G401.6 (cell line): ENCODE measurements around the gene MYO5B.

Experiments
- FAIRE-seq: peaks from 2 replicates; lab custom pipeline; 2012; peaks lifted over from hg19 to GRCh38; lab: Jason Lieb, UNC

The MYO5B gene

GRCh38 chr18:50065039-50065438, 129.9 kb downstream of the MYO5B start:
- FAIRE-seq = no peak

DNA sequence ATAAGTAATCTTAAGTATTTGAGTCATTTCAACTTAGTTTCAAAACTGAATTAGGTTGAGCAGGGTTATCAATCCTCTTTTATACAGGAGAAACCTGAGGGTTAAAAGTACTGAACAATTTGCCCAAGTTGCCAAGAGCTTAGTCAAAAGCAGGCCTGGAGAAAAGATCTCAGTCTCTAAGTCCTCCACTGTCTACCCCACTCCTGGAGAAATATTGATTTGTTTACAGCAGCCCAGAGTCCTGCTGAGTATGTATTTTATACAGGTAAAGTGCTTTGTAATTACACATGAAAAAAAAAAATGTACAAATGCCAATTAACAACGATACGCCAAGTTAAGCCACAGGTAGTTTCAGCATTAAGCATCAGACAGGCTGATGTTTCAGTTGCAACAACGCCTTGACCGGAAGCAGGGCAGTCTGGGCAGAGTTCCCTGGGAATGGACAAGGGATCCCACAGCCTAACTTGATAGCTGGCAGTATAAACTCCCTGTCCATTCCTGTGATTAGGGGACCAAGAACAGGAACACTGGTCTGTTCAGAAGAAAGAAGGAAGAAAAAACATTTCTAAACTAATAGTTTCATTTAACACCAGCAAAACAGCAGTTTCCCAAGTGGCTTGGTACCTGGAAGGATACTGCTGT, 132.9 kb downstream of the MYO5B start:
- FAIRE-seq = no peak

- no peak for FAIRE-seq
Measured at GRCh38 chr18:50060822-50061221, 134.1 kb downstream of the MYO5B start.

DNA sequence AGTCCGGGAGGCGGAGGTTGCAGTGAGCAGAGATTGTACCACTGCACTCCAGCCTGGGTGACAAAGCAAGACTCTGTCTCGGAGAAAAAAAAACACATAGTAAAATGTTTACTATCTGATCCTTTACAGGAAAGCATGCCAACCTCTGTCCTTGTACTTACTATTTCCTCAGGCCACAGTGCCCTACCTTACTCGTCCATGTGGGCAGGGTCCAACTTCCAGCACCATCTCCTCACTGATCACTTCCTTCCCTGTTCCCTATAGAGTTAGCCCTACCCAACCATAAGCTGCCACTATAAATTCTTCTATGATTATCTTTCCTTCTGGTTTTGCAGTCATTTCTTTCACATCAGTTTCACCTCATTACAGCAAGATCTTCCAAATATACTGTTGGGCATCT, 136.2 kb downstream of the MYO5B start:
- no peak for FAIRE-seq

DNA sequence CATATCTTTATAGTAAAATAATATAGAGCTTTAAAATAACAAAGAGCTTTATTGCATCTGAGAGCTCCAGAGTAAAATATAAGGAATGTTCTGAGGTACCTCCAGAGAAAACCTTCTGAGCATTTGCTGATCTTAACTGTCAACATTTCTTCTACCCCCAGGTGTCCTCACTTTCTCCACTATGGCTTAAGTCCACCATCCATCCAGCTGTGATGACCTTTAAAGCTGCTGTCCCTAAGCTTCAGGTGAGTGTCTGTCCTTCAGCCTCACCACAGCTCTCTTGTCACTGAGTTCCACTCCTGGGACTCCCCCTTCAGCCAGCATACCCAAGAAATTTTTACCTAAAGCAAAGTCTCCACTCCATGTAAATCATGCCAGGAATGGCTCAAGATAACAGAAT, 137.9 kb downstream of the MYO5B start:
- FAIRE-seq = no peak

DNA sequence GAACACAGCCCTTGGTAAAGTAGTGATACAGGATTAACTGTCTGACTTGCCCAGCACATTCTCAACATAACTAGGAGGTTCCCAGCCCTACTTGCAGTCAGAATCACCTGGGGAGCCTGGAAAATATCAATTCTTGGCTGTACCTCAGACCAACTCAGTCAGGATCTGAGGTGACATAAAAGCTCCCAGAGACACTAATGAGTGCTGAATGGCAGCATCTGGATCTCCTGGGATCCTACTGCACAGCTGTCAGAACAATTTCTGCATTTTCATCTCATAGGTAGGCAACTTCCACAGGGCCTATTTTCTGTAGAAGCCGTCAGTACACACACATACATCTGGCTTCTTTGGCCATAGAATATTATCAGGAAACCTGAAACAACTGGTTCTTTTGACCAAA, 138.8 kb downstream of the MYO5B start:
- no peak for FAIRE-seq

DNA sequence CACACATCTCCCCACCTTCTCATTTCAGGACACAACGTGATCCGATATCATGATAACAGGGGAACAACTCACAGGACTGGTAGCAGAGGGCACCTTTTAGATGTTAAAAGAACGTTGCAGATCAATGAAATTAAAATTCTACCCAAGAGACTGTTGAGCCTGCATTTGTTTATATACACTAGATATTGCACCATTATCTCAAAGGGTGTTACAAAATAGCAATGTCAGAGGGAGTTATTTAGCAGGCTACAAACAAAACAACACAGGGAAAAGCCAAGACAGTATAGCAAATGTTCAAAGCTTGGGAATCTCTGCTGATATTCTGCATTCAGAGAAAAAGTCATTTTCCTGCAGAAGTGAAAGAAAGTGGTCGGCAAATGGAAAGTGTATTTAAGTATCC, 139.5 kb downstream of the MYO5B start:
- no peak for FAIRE-seq

- no peak for FAIRE-seq
Measured at GRCh38 chr18:50053111-50053510, 141.8 kb downstream of the MYO5B start.

DNA sequence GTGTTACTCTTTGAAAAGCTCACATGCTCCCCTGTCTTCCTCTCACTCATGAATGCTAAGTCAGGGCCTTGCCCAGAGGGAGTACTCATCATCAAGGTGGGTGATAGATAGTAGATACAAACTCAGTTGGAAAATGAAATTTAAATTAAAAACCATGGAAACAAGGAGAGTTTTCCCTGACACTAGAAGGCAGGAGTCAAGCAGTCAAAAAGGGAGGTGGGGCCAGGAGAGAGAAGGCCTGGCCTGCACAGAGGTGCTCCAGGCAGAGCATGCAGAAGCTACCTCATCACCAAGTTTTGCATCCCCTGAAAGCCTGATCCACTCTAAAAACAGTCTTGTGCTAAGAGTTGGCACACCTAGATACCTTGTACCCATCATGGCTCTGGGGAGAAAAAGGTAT, 143.7 kb downstream of the MYO5B start:
- FAIRE-seq = no peak

GRCh38 chr18:50045126-50045525, 149.8 kb downstream of the MYO5B start:
- FAIRE-seq = no peak

GRCh38 chr18:50044402-50044801, 150.5 kb downstream of the MYO5B start:
- FAIRE-seq = no peak

DNA sequence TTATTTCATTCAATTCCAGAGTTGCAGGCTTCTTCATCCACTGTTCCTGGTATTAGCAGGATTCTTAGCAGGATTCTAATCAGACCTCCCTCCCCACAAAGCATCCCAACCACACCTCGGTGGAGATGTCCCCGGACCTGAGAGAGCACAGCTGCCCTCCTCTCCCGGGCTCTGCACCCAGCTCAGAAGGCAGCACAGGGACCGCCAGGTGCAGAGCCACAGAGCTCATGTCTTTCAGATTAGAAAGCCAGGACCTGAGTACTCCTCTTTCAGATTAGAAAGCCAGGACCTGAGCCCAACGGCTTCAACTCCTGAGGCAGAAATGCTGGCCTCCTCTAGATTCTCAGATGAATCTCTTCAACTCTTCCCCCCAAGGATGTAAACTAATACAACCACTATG, 152.3 kb downstream of the MYO5B start:
- FAIRE-seq = no peak

DNA sequence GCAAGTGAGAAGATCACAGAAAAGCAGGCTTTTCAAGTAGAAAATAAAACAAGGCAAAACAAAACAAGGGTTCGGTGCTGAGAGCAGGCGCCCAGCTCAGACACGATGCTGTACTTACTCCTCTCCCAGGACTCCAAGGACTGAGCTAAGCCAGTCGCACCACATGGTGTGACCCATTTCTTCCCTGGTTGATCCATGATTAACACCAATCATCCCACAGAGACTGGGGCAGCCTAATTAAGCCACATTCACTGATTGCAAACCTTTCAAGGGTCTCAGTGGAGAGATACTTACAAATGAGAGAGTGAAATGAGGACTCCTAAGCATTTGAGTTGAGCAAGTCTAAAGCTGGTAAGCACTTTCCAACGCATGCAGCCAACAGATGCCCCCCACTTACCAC, 155.2 kb downstream of the MYO5B start:
- no peak for FAIRE-seq

DNA sequence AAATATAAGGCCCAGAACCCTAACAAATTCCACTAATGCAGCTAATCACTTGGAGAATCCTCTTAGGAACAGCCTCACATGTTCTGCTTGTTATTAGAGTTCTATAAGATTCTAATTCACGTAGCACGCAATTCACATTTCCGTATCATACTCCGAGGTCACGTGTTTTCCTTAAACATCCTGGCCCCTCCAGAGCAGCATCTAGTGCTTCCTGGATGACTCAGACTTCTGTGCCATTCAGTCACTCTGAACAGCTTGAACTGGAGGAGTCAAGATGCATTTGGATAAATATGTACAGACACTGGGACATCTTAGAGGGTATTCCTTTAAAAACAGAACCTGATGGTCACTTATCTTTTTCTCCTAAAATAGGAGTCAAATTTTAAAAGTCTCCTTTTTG, 156.5 kb downstream of the MYO5B start:
- FAIRE-seq = no peak

GRCh38 chr18:50034029-50034428, 160.9 kb downstream of the MYO5B start:
- no peak for FAIRE-seq

DNA sequence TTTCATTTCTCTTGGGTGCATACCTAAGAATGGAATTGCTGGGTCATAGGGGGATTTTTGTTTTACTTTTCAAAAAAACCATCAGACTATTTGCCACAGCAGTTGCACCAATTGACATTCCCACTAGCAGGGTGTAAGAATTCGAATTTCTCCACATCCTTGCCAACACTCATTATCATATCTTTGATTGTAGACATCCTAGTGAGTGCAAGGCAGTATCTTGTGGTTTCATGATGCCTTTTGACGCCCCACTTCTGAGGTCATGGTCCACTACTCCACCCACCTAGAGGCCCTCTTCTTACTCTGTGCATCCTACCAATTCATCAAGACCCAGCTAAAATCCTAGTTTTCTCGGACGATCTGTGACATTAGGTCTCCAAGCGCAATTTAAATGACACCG, 161.9 kb downstream of the MYO5B start:
- FAIRE-seq = no peak

GRCh38 chr18:50030146-50030545, 164.8 kb downstream of the MYO5B start:
- FAIRE-seq = no peak

- no peak for FAIRE-seq
Measured at GRCh38 chr18:50027996-50028395, 167.0 kb downstream of the MYO5B start.

DNA sequence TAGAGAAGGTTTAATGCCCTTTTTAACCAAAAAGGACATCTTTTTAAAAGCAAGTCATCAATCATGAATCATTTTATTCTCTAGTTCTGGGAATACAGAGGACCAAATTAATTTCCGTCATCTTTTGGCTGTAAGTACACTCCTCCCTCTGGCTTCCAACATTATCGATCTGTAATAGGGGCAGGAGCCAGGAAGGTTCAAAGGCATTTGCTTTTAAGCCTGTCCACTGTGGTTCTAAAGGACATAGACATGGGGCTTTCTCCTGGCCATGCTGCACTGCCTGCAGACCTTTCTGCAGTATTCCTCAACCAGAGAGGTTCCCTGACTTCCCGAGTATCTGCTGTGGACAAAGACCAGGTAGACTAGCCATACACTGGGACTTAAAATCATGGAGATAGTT, 170.5 kb downstream of the MYO5B start:
- FAIRE-seq = no peak

DNA sequence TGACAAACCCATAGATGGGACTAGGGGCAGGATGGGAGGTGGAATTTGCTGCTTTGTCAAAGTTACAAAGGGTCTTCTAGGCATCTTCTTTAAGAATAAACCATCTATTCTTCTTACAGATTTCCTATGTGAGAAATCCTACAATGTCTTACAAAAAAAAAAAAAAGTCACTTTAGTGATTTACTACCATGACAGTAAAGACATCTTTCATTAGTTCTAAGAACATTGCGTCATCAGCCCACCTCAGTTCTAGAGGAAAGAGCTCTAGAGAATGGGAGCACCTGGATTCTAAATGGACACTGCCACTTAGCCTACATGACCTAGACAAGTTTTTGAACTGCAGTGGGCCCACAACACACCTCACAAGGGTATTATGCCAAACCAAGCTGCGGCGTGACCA, 172.0 kb downstream of the MYO5B start:
- FAIRE-seq = no peak

DNA sequence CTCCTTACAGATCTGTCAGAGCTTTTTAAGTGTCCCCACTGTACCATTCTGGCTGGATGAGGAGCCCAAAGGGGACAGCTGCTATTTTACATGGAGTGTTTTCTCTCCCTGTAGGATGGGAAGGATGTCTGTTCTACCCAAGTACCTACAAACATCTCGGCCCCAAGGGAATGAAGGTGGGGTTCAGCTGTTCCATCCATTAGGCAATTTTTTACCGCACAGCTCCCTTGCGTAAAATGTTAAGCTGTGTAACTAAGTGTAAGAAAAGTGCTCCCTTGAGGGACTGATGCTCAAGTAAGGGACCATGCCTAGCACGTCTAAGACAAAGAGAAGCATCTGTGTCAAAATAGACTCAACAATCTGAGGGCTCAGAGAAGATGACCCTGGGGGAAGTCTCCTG, 180.3 kb downstream of the MYO5B start:
- no peak for FAIRE-seq

DNA sequence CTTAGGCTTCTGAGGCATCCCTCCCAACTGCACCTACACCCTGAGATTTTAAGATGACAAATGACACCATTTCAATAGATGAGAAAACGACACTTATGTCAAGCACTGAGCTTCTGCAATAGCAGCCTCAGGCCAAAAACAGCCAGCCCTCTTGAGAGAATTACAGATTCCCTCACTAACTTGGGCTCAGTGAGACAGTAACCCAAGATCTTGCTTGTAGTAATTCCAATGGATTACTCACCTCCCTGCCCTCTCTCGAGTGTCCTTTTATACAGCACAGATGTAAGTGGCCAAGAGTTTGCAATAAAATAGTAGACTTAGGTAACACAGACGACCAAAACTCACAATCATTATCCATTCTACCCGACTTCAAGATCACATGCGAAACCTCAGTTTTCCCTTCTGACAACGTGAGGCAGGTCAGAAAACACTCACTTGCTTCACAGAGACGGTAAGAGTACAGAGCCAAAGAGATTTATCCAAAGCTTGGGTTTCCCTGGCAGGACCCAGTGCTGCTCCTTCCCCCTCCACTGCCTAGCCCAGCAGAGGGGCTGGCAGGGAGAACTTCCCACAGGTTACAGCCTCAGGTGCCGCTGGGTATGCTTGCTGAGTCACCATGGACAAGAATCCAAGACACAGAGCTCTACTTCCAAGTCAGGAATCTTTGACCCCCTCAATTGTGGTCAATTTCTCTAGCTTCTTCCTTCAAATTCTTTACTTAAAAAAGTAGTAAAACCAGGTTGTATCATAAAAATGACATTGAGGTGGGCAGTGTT, 181.4 kb downstream of the MYO5B start:
- FAIRE-seq = no peak

DNA sequence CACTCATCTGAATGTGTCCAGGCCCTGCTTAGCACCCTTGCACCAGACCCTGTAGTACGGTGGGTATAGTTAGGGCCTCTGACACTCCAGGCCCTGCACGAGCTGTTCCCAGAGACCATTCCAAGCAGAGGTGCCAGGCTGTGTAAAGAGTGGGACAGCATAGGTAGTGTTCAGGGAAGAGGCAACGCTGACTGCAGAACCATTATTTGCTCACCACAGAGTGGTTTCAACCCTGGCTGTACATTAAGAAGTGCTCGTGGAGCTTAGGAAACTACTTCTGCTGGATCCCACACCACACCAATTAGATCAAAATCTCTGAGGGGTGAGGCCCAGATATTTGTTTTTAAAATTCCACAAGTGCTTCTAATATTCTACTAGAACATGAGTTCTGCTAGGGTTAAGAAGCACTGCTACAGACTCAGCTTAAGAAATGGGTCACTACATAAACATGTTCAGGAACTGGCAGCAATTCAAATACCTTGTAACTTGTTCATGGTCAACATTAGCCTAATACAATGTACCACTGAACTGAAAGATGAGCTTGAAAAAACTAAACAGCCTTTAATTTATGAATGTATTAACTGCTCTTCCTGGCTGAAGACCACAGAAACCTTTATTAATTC, 183.0 kb downstream of the MYO5B start:
- FAIRE-seq = no peak
